Smooth muscle cell of the brain vasculature (primary cell): ENCODE data around the gene SDF2L1.
"Not testable (repeated sequence)": the region's sequence is repeated elsewhere in the genome, so short reads cannot be mapped to it uniquely, and the experiment has no call there.

Experiments used
- DNase-seq: peaks from one replicate; pipeline ENCODE4 v3.0.0-alpha.2; 2012; ENCODE audit warnings: low read depth, low spot score

The SDF2L1 gene

GRCh38 chr22:21641789-21642583, at the start of gene SDF2L1:
Gene SDF2L1 (plus strand): TSS chr22:21642302. CDS start chr22:21642337, 35 bp downstream.
- peak; percentile 97 for DNase-seq

- no peak for DNase-seq
Measured at GRCh38 chr22:21592422-21592821, 49.7 kb upstream of the SDF2L1 start.

GRCh38 chr22:21593406-21594232, 48.5 kb upstream of the SDF2L1 start:
- DNase-seq, result no peak

- no peak for DNase-seq
Measured at GRCh38 chr22:21594865-21595452, 47.1 kb upstream of the SDF2L1 start.

GRCh38 chr22:21596356-21597135, 45.6 kb upstream of the SDF2L1 start:
- not testable (repeated sequence) for DNase-seq

- no peak for DNase-seq
Measured at GRCh38 chr22:21598302-21598701, 43.8 kb upstream of the SDF2L1 start.

- DNase-seq, result no peak
Measured at GRCh38 chr22:21599053-21599893, 42.8 kb upstream of the SDF2L1 start.

- no peak for DNase-seq
Measured at GRCh38 chr22:21602579-21602978, 39.5 kb upstream of the SDF2L1 start.

- no peak for DNase-seq
Measured at GRCh38 chr22:21603973-21604372, 38.1 kb upstream of the SDF2L1 start.

GRCh38 chr22:21605887-21606564, 36.1 kb upstream of the SDF2L1 start:
- no peak for DNase-seq

- DNase-seq, result no peak
Measured at GRCh38 chr22:21606775-21607174, 35.3 kb upstream of the SDF2L1 start.

- not testable (repeated sequence) for DNase-seq
Measured at GRCh38 chr22:21609556-21610157, 32.4 kb upstream of the SDF2L1 start.

- DNase-seq, result no peak
Measured at GRCh38 chr22:21611210-21611977, 30.7 kb upstream of the SDF2L1 start.

GRCh38 chr22:21612858-21613257, 29.2 kb upstream of the SDF2L1 start:
- DNase-seq, result no peak

GRCh38 chr22:21613553-21614233, 28.4 kb upstream of the SDF2L1 start:
- DNase-seq, result no peak

- no peak for DNase-seq
Measured at GRCh38 chr22:21615731-21616130, 26.4 kb upstream of the SDF2L1 start.

- DNase-seq, result not testable (repeated sequence)
Measured at GRCh38 chr22:21617337-21617736, 24.8 kb upstream of the SDF2L1 start.

- no peak for DNase-seq
Measured at GRCh38 chr22:21621025-21621424, 21.1 kb upstream of the SDF2L1 start.
